ENCODE results near the gene SERPINB8.
A peak's percentile ranks its signal among the peaks of the same experiment; 100 is the strongest.

The SERPINB8 gene

GRCh38 chr18:63994783-63995399 is 25.0 kb downstream of the SERPINB8 start:
- CTCF ChIA-PET: interaction anchor here (0.6 to 1.6 kb wide), 5 partner anchors 9 to 105 kb away, joined by 3 to 7 read pairs (median 5); no protein-coding TSS in a partner anchor

DNA sequence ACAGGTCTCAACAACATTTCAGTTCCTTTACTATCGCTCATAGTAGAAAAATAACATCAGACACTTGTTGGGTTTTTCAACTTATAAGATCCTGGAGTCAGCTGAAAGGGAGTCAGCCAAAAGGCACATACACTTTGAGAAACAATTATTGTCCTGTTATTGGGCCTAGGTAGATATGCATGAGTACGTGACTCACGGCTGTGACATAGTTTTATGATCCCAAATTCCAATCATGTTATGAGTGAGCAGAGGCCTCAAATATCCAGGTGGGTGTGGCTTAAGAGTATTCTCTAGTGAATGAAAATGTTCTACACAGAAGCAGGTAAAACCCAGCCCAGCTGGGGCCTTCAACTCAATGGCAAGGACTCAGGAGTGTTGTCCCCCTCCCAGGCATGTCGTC is 27.2 kb downstream of the SERPINB8 start:
- TF ChIP-seq BHLHE40 (IDR thresholded peaks at IDR 0.05; ENCODE audit: borderline replicate concordance) (no peak), FOXM1 (IDR thresholded peaks at IDR 0.05; ENCODE audit: borderline replicate concordance) (no peak), ARNT (IDR thresholded peaks at IDR 0.05) (no peak)
- TF ChIP-seq, protein P1, sequence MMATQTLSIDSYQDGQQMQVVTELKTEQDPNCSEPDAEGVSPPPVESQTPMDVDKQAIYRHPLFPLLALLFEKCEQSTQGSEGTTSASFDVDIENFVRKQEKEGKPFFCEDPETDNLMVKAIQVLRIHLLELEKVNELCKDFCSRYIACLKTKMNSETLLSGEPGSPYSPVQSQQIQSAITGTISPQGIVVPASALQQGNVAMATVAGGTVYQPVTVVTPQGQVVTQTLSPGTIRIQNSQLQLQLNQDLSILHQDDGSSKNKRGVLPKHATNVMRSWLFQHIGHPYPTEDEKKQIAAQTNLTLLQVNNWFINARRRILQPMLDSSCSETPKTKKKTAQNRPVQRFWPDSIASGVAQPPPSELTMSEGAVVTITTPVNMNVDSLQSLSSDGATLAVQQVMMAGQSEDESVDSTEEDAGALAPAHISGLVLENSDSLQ (IDR thresholded peaks at IDR 0.05): no peak
- POLR2A ChIA-PET: no interaction called here
- no peak for DNase-seq (ENCODE audit: extremely low spot score)
- CTCF ChIA-PET: no interaction called here

More at GRCh38 chr18:63994783-63995399, 25.0 kb downstream of the SERPINB8 start:
- POLR2A ChIA-PET: interaction anchor here (1.2 kb wide), 1 partner anchor 25 kb away, joined by 6 read pairs; no protein-coding TSS in a partner anchor
- DNase-seq (ENCODE audit: extremely low spot score): peak; percentile 48
- TF ChIP-seq FOXK2 (IDR thresholded peaks at IDR 0.05) (no peak), HDGF (IDR thresholded peaks at IDR 0.05; ENCODE audit: borderline replicate concordance) (no peak), FOXA1 (IDR thresholded peaks at IDR 0.05) (no peak), L3MBTL2 (conservative IDR thresholded peaks at IDR 0.05) (no peak), FOXM1 (IDR thresholded peaks at IDR 0.05; ENCODE audit: borderline replicate concordance) (no peak), CTBP1 (IDR thresholded peaks at IDR 0.05; ENCODE audit: borderline replicate concordance) (no peak), SUZ12 (IDR thresholded peaks at IDR 0.05) (no peak), ELF4 (IDR thresholded peaks at IDR 0.05) (no peak), TARDBP (IDR thresholded peaks at IDR 0.05) (no peak), SP1 (IDR thresholded peaks at IDR 0.05) (no peak), LEF1 (IDR thresholded peaks at IDR 0.05; ENCODE audit: borderline replicate concordance) (no peak), NFRKB (IDR thresholded peaks at IDR 0.05) (no peak), ARNT (IDR thresholded peaks at IDR 0.05) (no peak), BHLHE40 (IDR thresholded peaks at IDR 0.05; ENCODE audit: borderline replicate concordance) (no peak), ZNF384 (IDR thresholded peaks at IDR 0.05) (no peak)
- TF ChIP-seq, protein P1 (IDR thresholded peaks at IDR 0.05): no peak

DNA sequence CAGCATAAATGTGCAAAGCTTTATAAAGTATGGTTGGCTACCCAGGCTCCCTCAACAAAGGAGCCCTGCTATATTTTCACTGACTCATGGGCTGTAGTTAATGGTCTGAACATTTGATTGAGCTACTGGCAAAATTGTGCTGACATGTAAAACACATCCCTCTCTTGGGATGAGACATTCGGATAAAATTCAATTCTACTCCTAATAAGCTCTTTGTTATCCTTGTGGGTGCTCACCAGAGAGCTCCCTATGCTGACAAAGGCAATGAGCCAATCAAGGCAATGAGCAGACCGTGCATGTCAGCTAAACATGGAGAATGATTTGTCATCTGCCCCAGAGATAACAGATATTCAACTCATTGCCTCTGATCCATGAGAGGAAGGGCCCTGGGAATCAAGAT is 27.7 kb downstream of the SERPINB8 start:
- ChIA-PET POLR2A (no interaction called here), CTCF (no interaction called here)
- no peak for DNase-seq (ENCODE audit: extremely low spot score)
- TF ChIP-seq TARDBP (IDR thresholded peaks at IDR 0.05): no peak
- TF ChIP-seq BHLHE40 (IDR thresholded peaks at IDR 0.05; ENCODE audit: borderline replicate concordance): no peak
- no peak for TF ChIP-seq FOXK2 (IDR thresholded peaks at IDR 0.05)

GRCh38 chr18:63999871-64000270 is 30.0 kb downstream of the SERPINB8 start:
- CTCF ChIA-PET: no interaction called here
- DNase-seq (ENCODE audit: extremely low spot score): no peak
- TF ChIP-seq SP1 (IDR thresholded peaks at IDR 0.05): no peak
- no peak for TF ChIP-seq ZNF384 (IDR thresholded peaks at IDR 0.05)
- no peak for TF ChIP-seq CTBP1 (IDR thresholded peaks at IDR 0.05; ENCODE audit: borderline replicate concordance)
- TF ChIP-seq HDGF (IDR thresholded peaks at IDR 0.05; ENCODE audit: borderline replicate concordance): no peak
- TF ChIP-seq NFRKB (IDR thresholded peaks at IDR 0.05): no peak
- no peak for TF ChIP-seq FOXM1 (IDR thresholded peaks at IDR 0.05; ENCODE audit: borderline replicate concordance)
- TF ChIP-seq FOXA1 (IDR thresholded peaks at IDR 0.05): no peak
- no peak for TF ChIP-seq TARDBP (IDR thresholded peaks at IDR 0.05)
- TF ChIP-seq BHLHE40 (IDR thresholded peaks at IDR 0.05; ENCODE audit: borderline replicate concordance): no peak
- TF ChIP-seq, protein P1 (IDR thresholded peaks at IDR 0.05): no peak
- TF ChIP-seq ELF4 (IDR thresholded peaks at IDR 0.05): no peak
- TF ChIP-seq ARNT (IDR thresholded peaks at IDR 0.05): no peak
- TF ChIP-seq L3MBTL2 (conservative IDR thresholded peaks at IDR 0.05): no peak
- no peak for TF ChIP-seq SUZ12 (IDR thresholded peaks at IDR 0.05)
- TF ChIP-seq LEF1 (IDR thresholded peaks at IDR 0.05; ENCODE audit: borderline replicate concordance): no peak
- no peak for TF ChIP-seq FOXK2 (IDR thresholded peaks at IDR 0.05)
- POLR2A ChIA-PET: no interaction called here

DNA sequence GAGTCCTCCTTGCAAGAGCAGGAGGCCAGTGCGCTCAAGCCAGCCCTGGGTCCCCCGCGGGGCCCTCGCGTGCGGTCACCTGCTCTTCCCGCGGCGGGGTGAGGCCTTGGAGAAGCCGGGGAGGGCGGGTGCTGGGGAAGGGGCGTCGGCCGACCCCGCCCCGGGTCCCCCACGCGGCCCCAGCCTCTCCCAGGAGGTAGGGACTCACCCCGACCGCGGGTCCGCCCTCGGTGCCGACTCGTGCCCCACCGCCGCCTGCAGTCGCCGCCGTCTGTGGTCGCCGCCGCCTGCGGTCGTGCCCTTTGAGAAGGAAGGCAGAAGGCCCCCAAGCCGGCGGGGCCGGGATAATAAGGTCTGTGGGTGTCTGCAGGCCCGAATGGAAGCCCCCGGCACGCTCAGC is 32.7 kb downstream of the SERPINB8 start:
- CTCF ChIA-PET: no interaction called here

DNA sequence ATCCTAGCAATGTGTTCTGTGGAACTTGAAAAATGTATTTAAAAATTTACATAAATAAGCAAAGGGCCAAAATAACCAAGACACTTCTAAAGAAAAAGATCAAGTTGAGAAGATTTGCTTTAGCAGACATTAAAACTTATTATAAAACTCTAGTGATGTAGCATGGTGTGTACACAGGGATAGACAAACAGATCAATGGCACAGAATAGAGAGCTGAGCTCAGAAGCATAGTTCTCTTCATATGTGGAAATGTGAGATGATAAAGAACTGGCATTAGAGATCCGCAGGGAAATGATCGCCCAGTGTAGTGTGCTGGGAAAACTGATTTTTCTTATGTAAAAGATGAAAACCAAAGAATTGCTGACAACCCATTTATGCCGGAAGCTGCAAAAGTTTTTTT is 39.4 kb downstream of the SERPINB8 start:
- ChIA-PET CTCF (interaction anchor here (1.7 kb wide), 1 partner anchor 15 kb away, joined by 5 read pairs; no protein-coding TSS in a partner anchor), POLR2A (no interaction called here)
- DNase-seq (ENCODE audit: extremely low spot score): no peak
- TF ChIP-seq ELF4 (IDR thresholded peaks at IDR 0.05) (no peak), CTBP1 (IDR thresholded peaks at IDR 0.05; ENCODE audit: borderline replicate concordance) (no peak), FOXK2 (IDR thresholded peaks at IDR 0.05) (no peak), TARDBP (IDR thresholded peaks at IDR 0.05) (no peak), NFRKB (IDR thresholded peaks at IDR 0.05) (no peak), FOXM1 (IDR thresholded peaks at IDR 0.05; ENCODE audit: borderline replicate concordance) (no peak), HDGF (IDR thresholded peaks at IDR 0.05; ENCODE audit: borderline replicate concordance) (no peak), ARNT (IDR thresholded peaks at IDR 0.05) (no peak), LEF1 (IDR thresholded peaks at IDR 0.05; ENCODE audit: borderline replicate concordance) (no peak), BHLHE40 (IDR thresholded peaks at IDR 0.05; ENCODE audit: borderline replicate concordance) (no peak)

More for the DNA sequence above, 32.7 kb downstream of the SERPINB8 start:
- no peak for DNase-seq (ENCODE audit: extremely low spot score)
- POLR2A ChIA-PET: no interaction called here
- TF ChIP-seq FOXA1 (IDR thresholded peaks at IDR 0.05) (no peak), ZNF384 (IDR thresholded peaks at IDR 0.05) (no peak), BHLHE40 (IDR thresholded peaks at IDR 0.05; ENCODE audit: borderline replicate concordance) (no peak), NFRKB (IDR thresholded peaks at IDR 0.05) (no peak), HDGF (IDR thresholded peaks at IDR 0.05; ENCODE audit: borderline replicate concordance) (no peak), SUZ12 (IDR thresholded peaks at IDR 0.05) (no peak), LEF1 (IDR thresholded peaks at IDR 0.05; ENCODE audit: borderline replicate concordance) (no peak), FOXM1 (IDR thresholded peaks at IDR 0.05; ENCODE audit: borderline replicate concordance) (no peak)

Measured in HEK293T (cell line).